GM10266 (cell line): ENCODE results near the gene PSORS1C1.

Experiments
- DNase-seq: peaks from one replicate; pipeline ENCODE4 v3.0.0; 2012; ENCODE audit errors: extremely low spot score
- TF ChIP-seq, protein P1 (sequence below): IDR thresholded peaks from 2 replicates; pipeline ENCODE4 v1.5.1; 2012; ENCODE audit warnings: mild to moderate bottlenecking, low read depth; ENCODE audit not compliant: control insufficient read depth, insufficient read depth; ENCODE audit errors: missing control alignments

The PSORS1C1 gene

DNA sequence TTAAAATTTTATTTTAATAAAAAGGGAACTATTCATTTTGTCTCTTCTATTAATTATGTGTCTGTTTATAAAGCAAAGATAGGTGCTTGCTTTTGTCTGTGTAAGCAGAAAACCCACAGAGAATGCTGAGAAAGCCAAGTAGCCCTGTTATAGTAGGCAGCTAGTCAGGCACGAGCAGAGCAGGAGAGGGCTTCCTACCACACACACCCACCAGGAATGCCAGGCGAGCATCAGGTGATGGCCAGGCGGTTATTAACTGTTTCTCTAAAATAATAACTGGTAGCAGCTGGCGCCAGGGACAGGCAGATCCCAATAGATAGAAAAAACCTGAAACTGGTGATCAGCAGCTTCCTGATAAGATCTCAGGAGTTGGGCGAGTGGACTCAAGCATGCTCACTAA lies 17.9 kb upstream of the PSORS1C1 start:
- DNase-seq = no peak
- TF ChIP-seq, protein P1, sequence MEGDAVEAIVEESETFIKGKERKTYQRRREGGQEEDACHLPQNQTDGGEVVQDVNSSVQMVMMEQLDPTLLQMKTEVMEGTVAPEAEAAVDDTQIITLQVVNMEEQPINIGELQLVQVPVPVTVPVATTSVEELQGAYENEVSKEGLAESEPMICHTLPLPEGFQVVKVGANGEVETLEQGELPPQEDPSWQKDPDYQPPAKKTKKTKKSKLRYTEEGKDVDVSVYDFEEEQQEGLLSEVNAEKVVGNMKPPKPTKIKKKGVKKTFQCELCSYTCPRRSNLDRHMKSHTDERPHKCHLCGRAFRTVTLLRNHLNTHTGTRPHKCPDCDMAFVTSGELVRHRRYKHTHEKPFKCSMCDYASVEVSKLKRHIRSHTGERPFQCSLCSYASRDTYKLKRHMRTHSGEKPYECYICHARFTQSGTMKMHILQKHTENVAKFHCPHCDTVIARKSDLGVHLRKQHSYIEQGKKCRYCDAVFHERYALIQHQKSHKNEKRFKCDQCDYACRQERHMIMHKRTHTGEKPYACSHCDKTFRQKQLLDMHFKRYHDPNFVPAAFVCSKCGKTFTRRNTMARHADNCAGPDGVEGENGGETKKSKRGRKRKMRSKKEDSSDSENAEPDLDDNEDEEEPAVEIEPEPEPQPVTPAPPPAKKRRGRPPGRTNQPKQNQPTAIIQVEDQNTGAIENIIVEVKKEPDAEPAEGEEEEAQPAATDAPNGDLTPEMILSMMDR = no peak

DNA sequence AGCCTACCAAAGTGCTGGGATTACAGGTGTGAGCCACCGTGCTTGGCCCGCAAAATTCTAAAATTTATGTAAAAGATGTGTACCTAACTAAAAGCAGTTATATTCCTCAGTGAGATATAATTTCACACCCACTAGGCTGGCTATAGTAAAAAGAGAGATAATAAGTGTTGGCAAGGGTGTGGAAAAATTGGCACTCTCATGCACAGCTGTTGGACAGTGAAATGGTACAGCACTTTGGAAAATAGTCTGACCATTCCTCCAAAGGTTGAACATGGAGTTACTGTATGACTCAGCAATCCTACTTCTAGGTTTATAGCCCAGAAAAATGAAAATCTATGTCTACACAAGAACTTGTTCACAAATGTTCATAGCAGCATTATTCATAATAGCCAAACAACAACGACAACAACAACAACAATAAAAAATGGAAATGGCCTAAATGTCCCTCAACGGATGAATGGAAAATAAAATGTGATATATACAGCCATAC lies 16.1 kb upstream of the PSORS1C1 start:
- TF ChIP-seq, protein P1 = no peak
- DNase-seq = no peak

DNA sequence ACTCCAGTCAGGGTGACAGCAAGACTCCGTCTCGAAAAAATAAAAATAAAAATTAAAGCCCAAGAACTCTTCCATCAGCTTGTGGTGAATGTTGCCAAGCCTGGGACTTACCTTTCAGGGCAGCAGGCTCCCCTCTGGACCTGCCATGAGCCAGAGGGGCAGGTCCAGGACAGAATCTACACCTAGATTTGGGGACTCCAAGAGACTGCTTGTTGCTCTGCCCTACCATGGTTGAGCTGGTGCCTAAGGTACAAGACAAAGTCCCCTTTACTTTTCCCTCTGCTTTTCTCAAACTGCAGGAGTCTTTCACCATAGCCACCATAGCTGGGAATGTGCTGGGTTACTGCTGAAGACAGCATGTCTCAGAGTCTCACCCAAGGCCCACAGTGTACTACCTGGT lies 11.5 kb upstream of the PSORS1C1 start:
- DNase-seq = no peak
- TF ChIP-seq, protein P1 = no peak

DNA sequence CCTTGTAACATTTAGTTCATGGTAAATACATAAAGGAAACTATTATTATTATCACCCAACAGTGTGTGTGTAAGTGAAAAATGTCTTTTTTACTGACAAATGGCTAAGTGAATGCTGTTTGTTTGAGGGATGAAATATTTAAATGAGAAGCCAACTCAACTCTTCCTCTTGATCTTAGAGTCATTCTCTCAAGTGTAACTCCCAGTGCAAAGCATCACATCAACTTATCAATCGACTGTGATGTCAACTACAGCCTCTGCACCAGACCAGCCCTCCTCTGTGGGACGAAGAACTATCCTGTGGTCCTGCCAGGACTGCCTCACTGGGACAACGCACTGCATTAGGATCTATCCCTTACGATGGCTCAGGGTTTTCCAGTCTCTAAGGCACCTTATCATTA lies 7.5 kb upstream of the PSORS1C1 start:
- DNase-seq = no peak
- TF ChIP-seq, protein P1 = no peak

DNA sequence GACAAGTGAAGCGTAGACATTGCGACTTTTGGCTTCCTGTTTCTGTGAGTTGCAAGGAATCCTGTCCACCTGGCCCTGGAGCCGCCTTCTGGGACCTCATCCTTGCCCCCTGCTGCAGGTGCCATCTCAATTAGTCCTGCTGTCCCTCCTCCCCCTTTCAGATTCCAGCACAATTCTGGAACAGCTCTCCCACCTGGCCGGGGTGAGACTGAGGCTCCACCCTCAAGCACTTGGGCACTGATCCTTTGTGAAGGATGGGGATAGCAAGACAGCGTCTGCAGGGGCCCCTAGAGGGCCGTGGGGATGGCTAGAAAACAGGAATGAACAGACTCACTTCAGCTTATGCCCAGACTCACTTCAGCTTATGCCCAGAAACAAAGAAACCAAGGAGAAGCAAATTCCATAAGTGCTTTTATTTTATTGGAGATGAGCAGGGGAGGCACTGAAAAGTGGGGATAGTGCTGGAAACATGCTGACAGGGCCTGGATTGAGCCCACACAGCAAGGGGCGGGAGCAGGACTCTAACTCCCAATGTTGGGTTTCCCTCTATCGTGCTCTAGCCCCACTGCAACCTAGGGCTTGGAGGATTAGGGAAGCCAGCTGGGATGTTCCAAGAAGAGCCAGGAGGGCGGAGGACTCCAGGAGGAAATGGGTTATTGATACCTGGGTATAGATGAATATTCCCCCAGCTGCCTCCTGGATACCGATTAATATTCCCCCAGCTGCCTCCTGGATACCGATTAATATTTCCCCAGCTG lies 3.6 kb upstream of the PSORS1C1 start:
- TF ChIP-seq, protein P1 = no peak
- DNase-seq = no peak

DNA sequence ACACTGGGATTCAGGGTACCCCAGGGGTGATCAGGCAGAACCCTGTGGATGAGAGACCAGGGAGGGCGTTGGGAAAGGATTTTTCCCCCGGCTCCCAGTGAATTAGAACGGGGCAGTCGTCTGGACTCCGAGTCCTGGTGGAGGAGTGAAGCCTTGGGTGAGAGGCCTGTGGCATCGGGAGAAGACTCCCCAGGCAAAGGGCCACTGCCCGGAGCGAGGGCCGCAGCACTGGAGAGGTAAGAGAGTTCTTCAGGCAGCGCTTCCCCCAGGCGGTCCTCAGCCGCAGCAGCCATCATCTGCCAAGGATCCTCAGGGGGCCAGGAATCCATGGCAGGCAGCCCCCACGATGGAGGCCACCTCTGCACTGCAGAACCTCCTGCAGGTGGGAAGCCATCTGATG lies 2.9 kb upstream of the PSORS1C1 start:
- no peak for DNase-seq
- TF ChIP-seq, protein P1 = no peak

DNA sequence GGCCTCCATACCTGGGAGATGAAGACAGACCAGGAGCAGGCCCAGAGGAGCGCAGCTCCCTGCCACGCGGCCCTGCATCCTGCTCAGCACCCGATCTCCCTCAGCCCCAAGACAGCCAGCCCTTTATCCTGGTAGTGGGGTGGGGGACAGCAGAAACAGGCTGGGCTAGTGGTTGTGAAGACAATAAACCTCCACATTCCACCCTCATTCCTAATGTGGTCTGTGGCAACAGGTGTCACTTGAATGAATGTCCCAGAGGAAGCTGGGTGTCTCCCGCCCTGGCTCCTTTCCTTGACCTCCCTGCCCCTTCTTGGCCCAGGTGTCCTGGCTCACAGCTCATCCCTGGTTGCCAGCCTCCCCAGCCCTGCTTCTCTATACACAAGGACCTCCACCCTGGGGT lies 2.1 kb upstream of the PSORS1C1 start, which contains the start of gene C6orf15:
C6orf15 (minus strand) TSS at position 98 of the 400 bp plus-strand sequence; CDS start at position 78, 20 bp downstream.
- TF ChIP-seq, protein P1 = no peak
- DNase-seq = no peak
